ENCODE results near the gene SAMD4B. TPM values are rescaled to one million over a fixed set of nuclear protein-coding genes. Genes with fewer than 3 reads are reported as not detected.

The SAMD4B gene
- total and polyA plus RNA-seq, 10 of the 15 experiments (the other 5 are each of a cell fraction or from before 2014, with no cell fraction given) = 2.4 to 43.3 (median 23.9) TPM

GRCh38 chr19:39398297-39398864, 56.2 kb downstream of the SAMD4B start:
- no peaks in the 10 kb centered on the region for H3K9me3 ChIP-seq (replicated peaks; ENCODE audit: control insufficient read depth, insufficient read depth, low read length)
- POLR2A ChIA-PET = interaction anchor here (0.5 to 3.3 kb wide), 7 partner anchors 9 to 161 kb away, joined by 3 to 40 read pairs (median 9); partner anchors contain the start of genes GMFG, PLEKHG2, RPS16 and SAMD4B
- in situ Hi-C loops (cut with MboI) = no loop called here
- TF ChIP-seq, protein P1, sequence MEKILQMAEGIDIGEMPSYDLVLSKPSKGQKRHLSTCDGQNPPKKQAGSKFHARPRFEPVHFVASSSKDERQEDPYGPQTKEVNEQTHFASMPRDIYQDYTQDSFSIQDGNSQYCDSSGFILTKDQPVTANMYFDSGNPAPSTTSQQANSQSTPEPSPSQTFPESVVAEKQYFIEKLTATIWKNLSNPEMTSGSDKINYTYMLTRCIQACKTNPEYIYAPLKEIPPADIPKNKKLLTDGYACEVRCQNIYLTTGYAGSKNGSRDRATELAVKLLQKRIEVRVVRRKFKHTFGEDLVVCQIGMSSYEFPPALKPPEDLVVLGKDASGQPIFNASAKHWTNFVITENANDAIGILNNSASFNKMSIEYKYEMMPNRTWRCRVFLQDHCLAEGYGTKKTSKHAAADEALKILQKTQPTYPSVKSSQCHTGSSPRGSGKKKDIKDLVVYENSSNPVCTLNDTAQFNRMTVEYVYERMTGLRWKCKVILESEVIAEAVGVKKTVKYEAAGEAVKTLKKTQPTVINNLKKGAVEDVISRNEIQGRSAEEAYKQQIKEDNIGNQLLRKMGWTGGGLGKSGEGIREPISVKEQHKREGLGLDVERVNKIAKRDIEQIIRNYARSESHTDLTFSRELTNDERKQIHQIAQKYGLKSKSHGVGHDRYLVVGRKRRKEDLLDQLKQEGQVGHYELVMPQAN (conservative IDR thresholded peaks at IDR 0.05) = peak; percentile 35; the same call in 1 of the 2 replicates
- TF ChIP-seq MEF2A (IDR thresholded peaks at IDR 0.05; ENCODE audit: insufficient read depth, low read depth, low read length) = 0 out of 2 replicates have a peak, but pooled peaks have one; percentile 60
- peak; percentile 32 for TF ChIP-seq BCL3 (IDR thresholded peaks at IDR 0.05; ENCODE audit: borderline replicate concordance, insufficient read depth, low read depth, low read length, poor library complexity, severe bottlenecking)
- peak; percentile 27; the same call in 1 of the 2 replicates for TF ChIP-seq POLR2AphosphoS5 (IDR thresholded peaks at IDR 0.05; ENCODE audit: low read length)
- 0 out of 2 replicates have a peak, but pooled peaks have one; percentile 31 for TF ChIP-seq JUNB (IDR thresholded peaks at IDR 0.05)
- TF ChIP-seq, protein P2, sequence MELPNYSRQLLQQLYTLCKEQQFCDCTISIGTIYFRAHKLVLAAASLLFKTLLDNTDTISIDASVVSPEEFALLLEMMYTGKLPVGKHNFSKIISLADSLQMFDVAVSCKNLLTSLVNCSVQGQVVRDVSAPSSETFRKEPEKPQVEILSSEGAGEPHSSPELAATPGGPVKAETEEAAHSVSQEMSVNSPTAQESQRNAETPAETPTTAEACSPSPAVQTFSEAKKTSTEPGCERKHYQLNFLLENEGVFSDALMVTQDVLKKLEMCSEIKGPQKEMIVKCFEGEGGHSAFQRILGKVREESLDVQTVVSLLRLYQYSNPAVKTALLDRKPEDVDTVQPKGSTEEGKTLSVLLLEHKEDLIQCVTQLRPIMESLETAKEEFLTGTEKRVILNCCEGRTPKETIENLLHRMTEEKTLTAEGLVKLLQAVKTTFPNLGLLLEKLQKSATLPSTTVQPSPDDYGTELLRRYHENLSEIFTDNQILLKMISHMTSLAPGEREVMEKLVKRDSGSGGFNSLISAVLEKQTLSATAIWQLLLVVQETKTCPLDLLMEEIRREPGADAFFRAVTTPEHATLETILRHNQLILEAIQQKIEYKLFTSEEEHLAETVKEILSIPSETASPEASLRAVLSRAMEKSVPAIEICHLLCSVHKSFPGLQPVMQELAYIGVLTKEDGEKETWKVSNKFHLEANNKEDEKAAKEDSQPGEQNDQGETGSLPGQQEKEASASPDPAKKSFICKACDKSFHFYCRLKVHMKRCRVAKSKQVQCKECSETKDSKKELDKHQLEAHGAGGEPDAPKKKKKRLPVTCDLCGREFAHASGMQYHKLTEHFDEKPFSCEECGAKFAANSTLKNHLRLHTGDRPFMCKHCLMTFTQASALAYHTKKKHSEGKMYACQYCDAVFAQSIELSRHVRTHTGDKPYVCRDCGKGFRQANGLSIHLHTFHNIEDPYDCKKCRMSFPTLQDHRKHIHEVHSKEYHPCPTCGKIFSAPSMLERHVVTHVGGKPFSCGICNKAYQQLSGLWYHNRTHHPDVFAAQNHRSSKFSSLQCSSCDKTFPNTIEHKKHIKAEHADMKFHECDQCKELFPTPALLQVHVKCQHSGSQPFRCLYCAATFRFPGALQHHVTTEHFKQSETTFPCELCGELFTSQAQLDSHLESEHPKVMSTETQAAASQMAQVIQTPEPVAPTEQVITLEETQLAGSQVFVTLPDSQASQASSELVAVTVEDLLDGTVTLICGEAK (IDR thresholded peaks at IDR 0.05; ENCODE audit: borderline replicate concordance) = no peak
- 0 out of 2 replicates have a peak, but pooled peaks have one; percentile 26 for TF ChIP-seq CBFB (IDR thresholded peaks at IDR 0.05; ENCODE audit: low read depth)
- TF ChIP-seq IRF4 (IDR thresholded peaks at IDR 0.05; ENCODE audit: low read depth, low read length) = 0 out of 2 replicates have a peak, but pooled peaks have one; percentile 7
- TF ChIP-seq PAX5 (IDR thresholded peaks at IDR 0.05; ENCODE audit: borderline replicate concordance, low read depth, low read length) = no peak
- TF ChIP-seq BHLHE40 (IDR thresholded peaks at IDR 0.05; ENCODE audit: borderline replicate concordance in 1 of 2, low read depth in 2 of 2, low read length in 1 of 2) = peak in 1 of 2 experiments; percentile 48; a peak in 1 of 4 replicates
- TF ChIP-seq BACH1 (IDR thresholded peaks at IDR 0.05; ENCODE audit: borderline replicate concordance) = 0 out of 2 replicates have a peak, but pooled peaks have one; percentile 38
- peak; percentile 28; the same call in 1 of the 2 replicates for TF ChIP-seq POLR2A (IDR thresholded peaks at IDR 0.05; ENCODE audit: low read depth, low read length)
- TF ChIP-seq TCF12 (IDR thresholded peaks at IDR 0.05; ENCODE audit: low read depth, low read length) = peak; percentile 70; the same call in 1 of the 2 replicates
- 0 out of 2 replicates have a peak, but pooled peaks have one; percentile 18 for TF ChIP-seq TCF3 (IDR thresholded peaks at IDR 0.05; ENCODE audit: borderline replicate concordance, insufficient read depth, low read depth, low read length)
- peak; percentile 71 for TF ChIP-seq DPF2 (IDR thresholded peaks at IDR 0.05)
- peak; percentile 73 for TF ChIP-seq EED (IDR thresholded peaks at IDR 0.05; ENCODE audit: low read depth)

More at GRCh38 chr19:39398297-39398864, 56.2 kb downstream of the SAMD4B start:
- RAD21 ChIA-PET (ENCODE audit: unreplicated experiment) = interaction anchor here (0.9 to 6.7 kb wide), 12 partner anchors 9 to 274 kb away, joined by 3 to 159 read pairs (median 4); partner anchors contain the start of genes PLEKHG2, RPS16, SAMD4B and ZFP36
- SMC1A ChIA-PET (ENCODE audit: uncharacterized antibody, unreplicated experiment) = interaction anchor here (0.6 to 8.7 kb wide), 12 partner anchors 8 to 302 kb away, joined by 3 to 146 read pairs (median 4); partner anchors contain the start of genes DLL3, PLEKHG2, RPS16 and SAMD4B
- CTCF ChIA-PET = interaction anchor here (0.8 to 7.4 kb wide), 17 partner anchors 8 to 422 kb away, joined by 3 to 218 read pairs (median 4); partner anchors contain the start of genes DLL3, EID2B, PAK4 and PLEKHG2
- peak; percentile 35 for ATAC-seq
- intact Hi-C loops (cut with micrococcal nuclease; ENCODE audit: unreplicated experiment) = no loop called here
- Histone ChIP-seq H2AFZ (ENCODE audit: control insufficient read depth, low read depth, low read length) (no peak overlapping the region), H3K27me3 (replicated peaks in 1 of 2; ENCODE audit: control insufficient read depth in 2 of 2, insufficient read depth in 2 of 2, low read length in 1 of 2) (no peaks in the 10 kb centered on the region), H3K4me1 (ENCODE audit: control insufficient read depth, insufficient read depth, low read length) (peaks cover 56% of the 10 kb centered on the region), H3K79me2 (ENCODE audit: control insufficient read depth, insufficient read depth, low read length) (peaks cover 18% of the 10 kb centered on the region), H3K36me3 (ENCODE audit: control insufficient read depth in 2 of 2, insufficient read depth in 2 of 2, low read length in 1 of 2) (peaks cover 0 to 15% of the 10 kb centered on the region in 2 experiments; a peak in 3 of 4 replicates), H4K20me1 (ENCODE audit: control insufficient read depth, insufficient read depth) (no peaks in the 10 kb centered on the region), H3K4me3 (peak overlapping the region; percentile 26), H3K27ac (ENCODE audit: control insufficient read depth, insufficient read depth) (peak overlapping the region; percentile 99), H3K9ac (ENCODE audit: control insufficient read depth, insufficient read depth, low read length) (peak overlapping the region; percentile 83), H3K4me2 (ENCODE audit: control insufficient read depth, insufficient read depth) (peak overlapping the region; percentile 94)
- FAIRE-seq = peak; percentile 56
- 18% methylated on average over 11 of the region's 11 CpGs for WGBS (ENCODE audit: insufficient coverage, insufficient replicate concordance, low lambda C conversion rate, missing lambda C conversion rate)
- no peak for DNase-seq (ENCODE audit: low read depth, low spot score)
- BruUV-seq (replicated peaks) = TSS peak; percentile 24
